HG02798 (cell line): ENCODE measurements around the gene BCL2.

Source experiments
- ATAC-seq: cut with Tn5 transposase; IDR thresholded peaks from one replicate; pipeline ENCODE4 v1.9.1; 2021; ENCODE audit warnings: mild to moderate bottlenecking; ENCODE audit not compliant: unreplicated experiment, poor library complexity

BCL2 gene

DNA sequence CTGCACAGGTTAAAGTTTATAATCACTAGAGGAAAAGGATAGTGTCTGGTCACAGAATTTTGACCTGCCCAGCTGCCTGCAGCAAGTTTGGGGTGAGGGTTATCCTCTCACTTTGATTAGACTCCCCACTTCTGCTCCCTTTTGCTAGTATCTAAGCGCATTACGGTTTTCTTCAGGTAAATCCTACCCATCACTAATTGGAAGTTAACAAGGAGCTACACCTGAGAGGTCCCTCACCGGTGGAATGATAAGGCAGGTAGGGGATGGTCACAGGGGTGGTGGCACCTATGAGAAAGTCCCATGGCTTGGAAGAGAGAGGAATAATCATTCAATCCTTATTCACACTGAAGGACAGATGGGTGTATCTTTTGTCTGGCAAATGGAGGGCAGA, 7.6 kb downstream of the BCL2 start:
- ATAC-seq = peak; percentile 3

DNA sequence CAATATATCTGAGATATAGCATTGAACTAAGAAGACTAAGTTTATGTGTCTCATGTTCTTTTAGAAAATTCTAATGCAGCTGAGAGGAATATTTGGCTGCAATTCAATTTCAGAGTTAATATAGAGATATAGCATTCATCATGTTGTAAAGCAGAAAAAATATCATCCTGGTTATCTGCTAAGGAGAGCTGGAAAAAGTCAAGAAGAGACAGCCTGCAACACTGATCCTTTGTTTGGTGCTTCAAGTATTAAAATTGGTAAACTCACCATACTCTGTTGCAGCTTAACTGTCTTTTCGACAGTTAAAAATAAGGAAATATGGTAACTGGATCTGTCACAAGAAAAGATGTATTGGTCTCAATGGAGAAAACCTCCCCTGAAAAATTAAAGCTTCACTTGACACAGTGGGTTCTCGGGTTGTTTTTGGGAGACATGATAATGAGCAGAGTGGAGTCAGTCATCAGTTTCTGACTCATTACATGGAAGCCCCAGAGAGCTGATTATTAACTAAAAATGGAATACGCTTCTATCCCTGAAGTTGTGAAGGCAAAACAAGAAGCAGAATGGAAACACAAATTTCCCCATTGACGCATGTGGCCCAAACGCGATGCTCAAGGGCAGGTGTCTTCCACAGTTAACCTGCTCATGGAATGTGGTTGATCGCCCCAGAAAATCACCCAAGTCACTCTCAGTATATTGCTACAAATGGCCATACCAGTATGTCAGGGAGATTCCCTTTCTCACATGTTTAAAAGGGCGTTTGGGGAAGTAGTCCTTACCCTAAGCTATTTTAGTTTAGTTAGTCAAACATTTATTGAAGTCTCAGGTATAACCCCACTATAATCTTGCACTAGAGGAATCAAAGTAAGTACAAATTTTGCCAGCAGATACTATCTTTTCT, 8.2 kb downstream of the BCL2 start:
- ATAC-seq = peak; percentile 64

DNA sequence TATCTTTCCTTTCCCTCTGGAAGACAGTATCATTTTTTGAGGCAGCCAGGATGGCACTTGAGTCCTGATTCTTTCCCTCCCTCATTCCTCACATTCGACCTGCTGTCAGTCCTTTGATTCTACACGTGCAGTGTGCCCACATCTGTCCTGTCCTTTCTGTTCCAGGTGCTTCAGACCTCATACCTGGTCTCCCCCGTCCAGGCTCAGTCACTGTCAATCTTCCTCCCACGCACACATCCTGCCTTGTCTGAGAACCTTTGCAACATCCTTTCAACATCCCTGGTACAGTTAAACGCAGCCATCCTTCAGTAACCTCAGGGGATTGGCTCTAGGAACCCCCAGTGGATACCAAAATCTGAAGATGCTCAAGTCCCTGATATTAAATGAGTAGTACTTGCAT, 10.1 kb downstream of the BCL2 start:
- ATAC-seq = no peak

DNA sequence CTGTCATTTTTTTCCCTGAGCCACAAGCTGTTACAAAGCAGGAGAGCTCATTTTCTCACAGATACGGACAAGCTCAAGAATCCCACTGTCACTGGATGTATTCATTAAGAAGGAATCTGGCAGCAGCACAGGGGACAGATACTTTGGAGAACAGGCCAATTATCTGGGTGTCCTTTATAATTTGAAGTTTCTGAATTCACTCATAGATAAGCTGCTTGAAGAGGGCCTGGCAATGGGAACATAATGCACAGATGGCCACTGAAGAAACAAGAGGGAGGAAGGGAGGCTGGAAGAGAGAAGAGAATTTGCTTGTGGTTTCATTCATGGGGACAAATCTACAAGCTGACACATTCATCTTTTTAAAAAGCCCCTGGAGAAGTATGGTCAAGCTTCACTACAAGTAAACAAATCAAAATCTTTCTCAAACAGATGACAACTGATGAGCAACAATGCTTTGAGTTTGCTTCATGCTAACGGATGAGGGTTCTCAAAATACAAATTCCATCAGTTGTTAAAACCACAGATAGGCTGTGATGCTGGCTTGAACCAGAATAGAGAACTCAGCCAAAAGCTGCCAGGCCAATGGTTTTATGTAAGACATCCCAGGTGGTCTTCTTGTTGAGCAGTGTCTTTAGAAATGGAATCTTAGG, 11.9 kb downstream of the BCL2 start:
- ATAC-seq = no peak

GRCh38 chr18:63306819-63307550, 12.6 kb downstream of the BCL2 start:
- no peak for ATAC-seq

DNA sequence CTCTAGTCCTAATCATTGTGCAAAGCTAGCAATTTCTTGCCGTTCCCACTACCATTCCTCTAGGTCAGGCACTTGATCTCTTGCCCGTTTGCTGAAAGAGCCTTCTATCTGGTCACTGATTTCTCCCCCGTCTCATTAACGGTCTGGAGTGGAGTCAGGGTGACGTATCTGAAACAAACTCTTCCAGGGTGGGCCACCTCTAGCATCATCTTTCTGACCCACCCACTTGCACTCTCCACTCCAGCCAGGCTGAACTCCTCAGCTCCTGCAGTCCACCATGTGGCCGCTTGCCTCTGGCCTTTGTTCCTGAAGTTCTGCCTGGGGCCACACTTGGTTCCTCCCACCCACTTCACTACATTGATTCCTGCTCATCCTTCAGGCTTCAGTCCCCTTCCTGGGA, 13.3 kb downstream of the BCL2 start:
- ATAC-seq = no peak

GRCh38 chr18:63303547-63303946, 16.0 kb downstream of the BCL2 start:
- no peak for ATAC-seq

GRCh38 chr18:63302636-63303405, 16.7 kb downstream of the BCL2 start:
- ATAC-seq = no peak

DNA sequence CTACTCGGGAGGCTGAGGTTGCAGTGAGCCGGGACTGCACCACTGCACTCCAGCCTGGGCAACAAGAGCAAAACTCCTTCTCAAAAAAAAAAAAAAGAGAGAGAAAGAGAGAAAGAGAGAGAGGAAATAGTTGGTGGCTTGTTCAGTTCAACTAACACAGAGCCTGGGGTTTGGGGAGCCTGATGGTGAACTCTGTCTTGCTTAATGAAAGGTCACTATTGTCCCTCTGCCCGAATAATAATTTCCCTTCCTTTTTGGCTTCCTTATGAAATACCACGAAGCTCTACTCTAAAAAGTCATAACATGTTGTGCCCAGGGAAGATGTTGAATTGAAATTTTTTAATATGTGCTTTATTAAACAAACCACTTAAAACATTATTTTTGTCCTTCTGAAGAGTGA, 17.3 kb downstream of the BCL2 start:
- ATAC-seq = no peak

DNA sequence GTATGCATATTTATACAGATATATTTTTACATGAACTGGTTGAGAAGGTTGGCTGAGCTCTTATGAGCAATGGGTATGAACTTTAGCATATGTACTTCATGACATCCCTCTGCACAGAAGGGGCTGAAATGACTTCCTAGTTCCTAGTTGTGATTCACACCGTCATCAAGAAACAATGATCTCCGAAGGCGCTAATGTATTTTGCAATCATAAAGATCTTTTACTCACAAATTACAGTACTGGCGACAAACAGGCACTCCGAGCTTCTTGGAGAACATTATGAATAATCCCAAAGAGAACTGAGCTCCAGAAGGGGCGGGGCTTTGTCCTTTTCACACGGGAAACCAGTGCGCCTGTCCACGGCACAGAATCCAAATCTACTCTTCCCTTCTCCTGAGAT, 18.1 kb downstream of the BCL2 start:
- ATAC-seq = no peak

DNA sequence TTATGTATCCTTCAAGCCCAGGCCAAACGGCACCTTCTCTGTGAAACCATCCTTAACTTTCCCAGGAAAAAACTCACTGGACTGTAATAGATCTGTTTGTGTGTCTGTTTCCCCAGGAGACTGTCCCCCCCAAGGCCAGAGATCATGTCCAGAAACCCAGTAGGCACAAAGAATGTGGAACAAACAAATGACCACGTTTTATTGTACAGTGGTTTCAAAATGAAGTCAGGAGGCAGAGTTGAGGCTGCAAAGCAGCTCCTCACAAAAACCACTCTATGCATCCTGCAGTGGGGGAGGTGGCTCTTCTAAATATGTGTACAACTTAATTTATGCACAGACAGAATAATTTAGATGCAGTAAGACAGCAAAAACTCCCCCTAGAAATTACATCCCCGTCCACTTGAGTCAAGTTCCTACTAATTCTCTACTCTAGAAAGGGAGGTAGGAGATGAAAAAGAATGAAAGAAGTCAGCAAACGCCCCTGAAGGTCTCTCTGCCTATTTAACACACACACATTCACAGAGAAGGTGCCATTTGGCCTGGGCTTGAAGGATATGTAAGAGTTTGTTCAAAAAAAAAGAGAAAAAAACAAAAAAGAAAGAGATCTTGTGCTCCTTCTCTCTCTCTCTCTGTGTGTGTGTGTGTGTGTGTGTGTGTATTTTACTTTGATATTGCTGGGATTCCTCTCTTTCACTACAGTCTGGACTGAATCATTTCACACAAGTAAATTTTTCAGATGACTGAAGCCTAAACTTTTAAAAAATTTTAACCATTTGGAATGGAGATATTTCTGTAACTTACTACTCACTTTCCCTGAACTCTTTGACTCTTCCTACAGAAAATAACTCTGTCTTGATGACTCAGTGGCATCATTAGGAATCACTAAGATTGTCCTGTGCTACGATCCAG, 19.5 kb downstream of the BCL2 start:
- peak; percentile 66 for ATAC-seq

GRCh38 chr18:63298400-63299365, 20.9 kb downstream of the BCL2 start:
- ATAC-seq = no peak

DNA sequence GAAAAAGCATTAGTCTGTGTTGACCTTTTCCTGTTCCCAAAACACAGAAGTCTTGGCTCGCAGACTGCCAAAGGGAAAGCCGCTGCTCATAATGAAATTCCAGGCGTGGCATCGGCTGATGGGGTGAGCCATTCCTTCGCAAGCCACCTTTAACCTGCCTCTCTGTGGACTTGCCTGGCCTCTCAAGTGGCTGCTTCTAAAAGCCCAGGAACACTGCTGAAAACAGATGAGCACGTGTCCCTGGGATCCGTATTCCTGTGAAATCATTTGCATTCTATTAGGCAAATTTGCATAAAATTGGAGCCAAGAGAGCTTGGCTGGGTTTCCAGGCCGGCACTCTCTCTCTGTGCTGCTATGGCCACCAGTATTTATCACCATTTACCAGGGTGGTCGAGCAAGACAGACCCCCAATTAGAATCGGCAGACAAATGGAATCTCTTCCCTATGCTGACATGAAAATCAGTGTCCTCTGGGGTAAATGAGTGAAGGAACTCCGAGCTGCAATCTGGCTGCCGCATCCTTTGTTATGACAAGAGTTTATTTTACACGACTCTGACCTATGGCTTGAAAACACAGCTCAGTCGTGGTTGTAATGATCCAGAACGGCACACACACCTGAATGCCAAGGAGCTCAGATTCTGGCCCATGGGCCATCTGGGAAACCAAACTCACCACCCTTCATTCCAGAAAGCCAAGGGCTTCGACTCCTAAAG, 21.7 kb downstream of the BCL2 start:
- ATAC-seq = no peak

DNA sequence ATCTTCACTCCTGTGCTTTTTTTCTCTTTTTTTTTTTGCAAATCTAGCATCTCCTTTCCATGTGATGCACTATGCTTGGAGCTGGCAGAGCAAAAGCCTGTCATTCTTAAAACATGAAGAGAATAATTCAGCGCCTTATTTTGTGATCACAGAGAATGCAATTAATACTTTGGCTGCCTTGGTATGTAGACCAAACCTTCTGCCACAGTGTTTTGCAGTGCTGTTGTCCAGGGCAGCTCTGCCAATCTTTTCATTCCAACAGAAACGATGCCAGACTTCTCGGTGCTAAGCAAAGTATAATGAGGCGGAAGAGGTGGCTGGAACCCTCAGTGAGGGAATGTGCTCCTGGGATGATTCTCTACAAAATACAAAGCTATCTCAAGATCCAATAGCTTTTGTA, 25.6 kb downstream of the BCL2 start:
- ATAC-seq = no peak

DNA sequence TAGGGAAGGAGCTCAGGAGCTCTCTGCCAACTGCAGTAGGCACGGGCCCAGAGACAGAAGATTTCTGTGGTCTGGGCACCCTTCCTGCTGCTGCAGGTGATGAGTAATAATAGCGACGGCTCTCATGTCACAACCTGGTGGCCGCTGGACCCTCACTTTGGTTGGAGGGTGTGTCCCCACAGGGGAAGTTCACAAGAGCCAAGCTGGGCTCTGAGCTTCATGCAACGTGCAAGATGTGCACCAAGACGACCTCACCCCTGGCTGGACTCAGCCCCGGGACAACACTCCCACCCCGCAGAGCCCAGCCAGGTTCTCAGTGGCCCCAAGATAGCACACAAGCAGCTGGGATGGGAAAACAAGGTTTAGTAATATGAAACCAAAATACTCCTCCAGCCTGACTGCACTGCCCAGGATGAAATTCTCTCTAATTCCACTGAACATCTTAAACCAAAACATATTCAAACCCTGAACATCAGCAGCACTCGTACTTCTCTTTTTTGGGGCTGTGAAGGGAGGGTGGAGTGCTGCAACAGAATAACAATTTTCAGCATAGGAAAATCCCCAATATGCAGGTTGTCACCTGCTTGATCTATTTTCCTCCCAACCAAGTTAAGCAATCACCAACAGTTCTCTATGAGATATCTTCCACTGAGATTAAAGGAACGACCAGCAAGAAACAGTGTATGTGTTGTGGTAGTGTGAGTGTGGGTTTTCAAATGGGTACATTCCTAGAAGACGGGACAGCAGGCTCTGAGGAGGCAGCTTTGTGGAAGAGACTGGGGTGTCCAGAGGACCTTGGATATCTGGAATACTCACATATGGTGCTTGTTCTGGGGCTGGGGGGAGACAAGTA, 26.5 kb downstream of the BCL2 start:
- ATAC-seq = peak; percentile 61

GRCh38 chr18:63291278-63291677, 28.3 kb downstream of the BCL2 start:
- no peak for ATAC-seq

DNA sequence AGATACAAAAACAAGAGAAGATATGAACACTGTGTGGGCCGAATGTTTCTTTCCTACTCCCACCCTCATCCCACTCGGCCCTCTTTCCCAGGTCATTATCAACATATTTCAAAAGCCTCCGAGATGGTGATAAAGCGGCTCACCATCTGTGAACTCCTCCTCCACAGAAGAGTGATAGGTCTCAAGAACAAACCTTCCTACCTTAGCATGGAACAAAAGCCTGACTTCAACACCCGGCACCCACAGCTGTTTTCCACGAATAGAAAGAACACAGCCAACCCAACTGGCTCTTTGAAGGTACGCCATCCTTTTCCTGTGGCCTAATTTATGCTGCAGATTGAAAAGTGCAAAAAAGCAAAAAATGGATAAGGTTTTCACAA, 28.8 kb downstream of the BCL2 start:
- ATAC-seq = no peak
